ENCODE data around the gene KIF20B. TPM values are rescaled to one million over a fixed set of nuclear protein-coding genes. Genes with fewer than 3 reads are reported as not detected.

KIF20B gene
- total and polyA plus RNA-seq, 2 of the 8 experiments (the other 6 are each of a cell fraction or from before 2014, with no cell fraction given), result 4.5 to 72.0 TPM

GRCh38 chr10:89664203-89664602 lies 37.2 kb upstream of the KIF20B start:
- H2AK5ac ChIP-seq (ENCODE audit: low read depth, low read length), result no peak overlapping the region

More at GRCh38 chr10:89664203-89664602, 37.2 kb upstream of the KIF20B start:
- Histone ChIP-seq H3K4me3 (ENCODE audit: extremely low read depth in 1 of 4, insufficient read depth in 2 of 4, low read depth in 3 of 4, low read length in 4 of 4) (no peak overlapping the region), H3K23me2 (ENCODE audit: low read depth, low read length) (no peaks in the 10 kb centered on the region), H3K14ac (ENCODE audit: insufficient read length) (no peak overlapping the region), H4K20me1 (replicated peaks in 1 of 2; ENCODE audit: control insufficient read depth in 1 of 2, insufficient read depth in 2 of 2, low read length in 2 of 2) (no peaks in the 10 kb centered on the region), H4K8ac (ENCODE audit: extremely low read depth, insufficient read depth, low read length) (no peak overlapping the region), H3K23ac (ENCODE audit: insufficient read length) (no peak overlapping the region), H3K79me2 (ENCODE audit: control insufficient read depth in 1 of 2, insufficient read depth in 2 of 2, low read length in 2 of 2) (no peaks in the 10 kb centered on the region), H2BK15ac (ENCODE audit: low read length) (no peak overlapping the region), H2BK12ac (ENCODE audit: low read depth, low read length) (no peak overlapping the region), H3K4me2 (ENCODE audit: insufficient read depth in 1 of 2, low read depth in 2 of 2, low read length in 2 of 2) (no peak overlapping the region), H2BK20ac (ENCODE audit: low read length) (no peak overlapping the region), H4K91ac (replicated peaks; ENCODE audit: insufficient read length, low read length) (no peak overlapping the region), H3K27ac (ENCODE audit: low read depth, low read length) (no peak overlapping the region), H3K18ac (ENCODE audit: extremely low read depth, low read length) (no peak overlapping the region), H3K79me1 (ENCODE audit: low read depth, low read length) (no peaks in the 10 kb centered on the region), H3K4ac (replicated peaks; ENCODE audit: insufficient read length, low read depth, low read length) (no peak overlapping the region), H2BK120ac (replicated peaks; ENCODE audit: low read depth, low read length) (no peak overlapping the region), H2BK5ac (ENCODE audit: low read depth, low read length) (no peak overlapping the region), H3K36me3 (ENCODE audit: control insufficient read depth in 2 of 4, insufficient read depth in 4 of 4, low read length in 3 of 4) (no peaks in the 10 kb centered on the region), H3K27me3 (replicated peaks in 1 of 4; ENCODE audit: control insufficient read depth in 3 of 4, extremely low read depth in 1 of 4, insufficient read depth in 3 of 4, low read length in 3 of 4) (no peaks in the 10 kb centered on the region), H2AFZ (ENCODE audit: low read length) (no peak overlapping the region), H3K4me1 (replicated peaks in 1 of 4; ENCODE audit: control insufficient read depth in 3 of 4, insufficient read depth in 4 of 4, low read length in 3 of 4) (no peaks in the 10 kb centered on the region), H4K5ac (ENCODE audit: insufficient read length, low read depth, low read length) (no peak overlapping the region), H3K9ac (replicated peaks in 1 of 4; ENCODE audit: extremely low read depth in 1 of 4, low read depth in 3 of 4, low read length in 3 of 4) (no peak overlapping the region), H3K9me3 (ENCODE audit: insufficient read depth in 2 of 2, low read depth in 1 of 2, low read length in 1 of 2) (no peaks in the 10 kb centered on the region), H3K56ac (replicated peaks; ENCODE audit: insufficient read length, low read depth, low read length) (no peak overlapping the region)
- POLR2A ChIA-PET (ENCODE audit: partially characterized antibody), result interaction anchor here (1.2 kb wide), 1 partner anchor 20 kb away, joined by 6 read pairs; no protein-coding TSS in a partner anchor
- CTCF ChIA-PET (ENCODE audit: partially characterized antibody), result interaction anchor here (1.7 to 2.5 kb wide), 2 partner anchors 10 to 30 kb away, joined by 4 to 19 read pairs; no protein-coding TSS in a partner anchor
- FAIRE-seq (no peak), DNase-seq (ENCODE audit: low read depth in 1 of 2, low spot score in 2 of 2) (no peak)
- 92% methylated on average over 3 of the region's 3 CpGs; no CpG with 5 or more reads in 1 of the 2 experiments for WGBS, 2 experiments (ENCODE audit: extremely low coverage in 1 of 2, insufficient coverage in 1 of 2, insufficient read length in 1 of 2, insufficient replicate concordance in 2 of 2, low coverage in 1 of 2, low lambda C conversion rate in 2 of 2, missing lambda C conversion rate in 1 of 2)
- TF ChIP-seq FOSL1 (IDR thresholded peaks at IDR 0.05; ENCODE audit: insufficient read depth, low read depth, low read length) (no peak), JUND (IDR thresholded peaks at IDR 0.05; ENCODE audit: low read length) (no peak), POU5F1 (IDR thresholded peaks at IDR 0.05; ENCODE audit: low read depth, low read length) (no peak), TAF7 (optimal IDR thresholded peaks at IDR 0.05; ENCODE audit: borderline replicate concordance, low read depth, low read length) (no peak), EGR1 (IDR thresholded peaks at IDR 0.05; ENCODE audit: borderline replicate concordance, low read depth, low read length) (no peak), TBP (IDR thresholded peaks at IDR 0.05; ENCODE audit: low read depth, low read length) (no peak), HDAC6 (IDR thresholded peaks at IDR 0.05; ENCODE audit: low read depth, low read length) (no peak), ZNF274 (IDR thresholded peaks at IDR 0.05; ENCODE audit: borderline replicate concordance, extremely low read depth, low read length) (no peak), YY1 (IDR thresholded peaks at IDR 0.05; ENCODE audit: low read depth, low read length) (no peak), TAF1 (IDR thresholded peaks at IDR 0.05; ENCODE audit: low read depth, low read length) (no peak), ATF2 (IDR thresholded peaks at IDR 0.05; ENCODE audit: low read length) (no peak), E2F6 (IDR thresholded peaks at IDR 0.05) (no peak)
